Kidney epithelial cell (primary cell): ENCODE measurements around the gene COPZ2. TPM values are rescaled to one million over a fixed set of nuclear protein-coding genes. Genes with fewer than 3 reads are reported as not detected.

Source experiments
- DNase-seq: peaks from one replicate; pipeline ENCODE4 v3.0.0-alpha.2; 2010; ENCODE audit warnings: low read depth
- H3K27me3 ChIP-seq: 2 replicates; pipeline ENCODE4 v1.6.0; 2011; ENCODE audit warnings: low read length; ENCODE audit not compliant: control insufficient read depth, insufficient read depth
- H3K36me3 ChIP-seq: 2 replicates; pipeline ENCODE4 v1.5.1; 2011; ENCODE audit warnings: low read length; ENCODE audit not compliant: control insufficient read depth, insufficient read depth
- H3K4me3 ChIP-seq: 2 replicates; pipeline ENCODE4 v1.5.1; 2011; ENCODE audit warnings: low read depth, mild to moderate bottlenecking, control low read depth, low read length
- total RNA-seq: library from RNA; depleted of rRNA; stranded (reverse); fragments of >200 nt; gene quantifications from 2 replicates; pipeline ENCODE4 v1.2.3, GENCODE V29; 2015
- TF ChIP-seq, protein P1 (sequence below): IDR thresholded peaks from 2 replicates; pipeline ENCODE4 v1.5.1; 2011; ENCODE audit warnings: mild to moderate bottlenecking, moderate library complexity, low read length, control low read depth, inconsistent platforms; ENCODE audit not compliant: insufficient read depth, poor library complexity, severe bottlenecking

Gene COPZ2
- total RNA-seq, 1 donor from 2014 or later: 3.7 TPM

DNA sequence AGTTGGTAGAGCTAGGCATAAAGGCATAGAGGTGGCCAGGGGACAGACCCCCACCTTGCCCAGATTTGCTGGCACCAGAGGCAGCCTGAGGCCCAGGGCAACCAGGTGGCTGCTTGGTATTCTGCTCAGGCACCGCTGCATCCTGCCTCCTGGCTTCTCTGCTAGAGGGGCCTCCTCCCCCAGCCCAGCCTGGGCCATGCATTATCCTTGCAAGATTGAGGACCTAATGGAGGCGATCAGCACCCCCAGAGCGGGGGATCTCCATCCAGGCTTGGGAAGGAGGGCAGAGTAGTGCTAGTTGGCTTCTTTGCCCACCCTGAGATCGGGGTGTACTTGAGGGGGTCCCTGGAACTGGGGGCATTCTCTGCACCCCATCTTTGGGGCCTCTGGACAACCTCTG is 42.9 kb downstream of the COPZ2 start:
- TF ChIP-seq, protein P1, sequence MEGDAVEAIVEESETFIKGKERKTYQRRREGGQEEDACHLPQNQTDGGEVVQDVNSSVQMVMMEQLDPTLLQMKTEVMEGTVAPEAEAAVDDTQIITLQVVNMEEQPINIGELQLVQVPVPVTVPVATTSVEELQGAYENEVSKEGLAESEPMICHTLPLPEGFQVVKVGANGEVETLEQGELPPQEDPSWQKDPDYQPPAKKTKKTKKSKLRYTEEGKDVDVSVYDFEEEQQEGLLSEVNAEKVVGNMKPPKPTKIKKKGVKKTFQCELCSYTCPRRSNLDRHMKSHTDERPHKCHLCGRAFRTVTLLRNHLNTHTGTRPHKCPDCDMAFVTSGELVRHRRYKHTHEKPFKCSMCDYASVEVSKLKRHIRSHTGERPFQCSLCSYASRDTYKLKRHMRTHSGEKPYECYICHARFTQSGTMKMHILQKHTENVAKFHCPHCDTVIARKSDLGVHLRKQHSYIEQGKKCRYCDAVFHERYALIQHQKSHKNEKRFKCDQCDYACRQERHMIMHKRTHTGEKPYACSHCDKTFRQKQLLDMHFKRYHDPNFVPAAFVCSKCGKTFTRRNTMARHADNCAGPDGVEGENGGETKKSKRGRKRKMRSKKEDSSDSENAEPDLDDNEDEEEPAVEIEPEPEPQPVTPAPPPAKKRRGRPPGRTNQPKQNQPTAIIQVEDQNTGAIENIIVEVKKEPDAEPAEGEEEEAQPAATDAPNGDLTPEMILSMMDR: no peak

DNA sequence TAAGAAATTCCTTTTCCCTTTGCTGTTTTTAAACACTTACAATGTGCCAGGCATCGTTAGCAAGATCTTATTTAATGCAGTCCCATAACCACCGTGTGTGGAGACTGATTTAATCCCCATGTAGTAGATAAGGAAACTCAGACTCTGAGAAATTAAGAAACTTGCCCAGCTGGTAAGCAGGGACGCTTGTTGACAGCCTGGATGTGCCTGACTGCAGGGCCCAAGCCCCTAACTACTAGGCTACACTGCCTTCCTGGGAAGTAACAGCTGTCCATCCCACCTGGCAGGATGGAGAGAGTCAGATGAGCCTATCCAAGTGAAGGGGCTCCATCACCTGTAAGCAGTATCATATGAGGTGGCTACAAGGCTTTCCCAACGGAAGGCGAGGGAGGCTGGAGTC is 43.6 kb downstream of the COPZ2 start:
- TF ChIP-seq, protein P1: no peak
- no peak overlapping the region for H3K4me3 ChIP-seq
- no peak for DNase-seq
- H3K36me3 ChIP-seq: no peaks in the 10 kb centered on the region
- no peaks in the 10 kb centered on the region for H3K27me3 ChIP-seq

More for the DNA sequence above, 42.9 kb downstream of the COPZ2 start:
- Histone ChIP-seq H3K27me3 (no peaks in the 10 kb centered on the region), H3K4me3 (no peak overlapping the region), H3K36me3 (no peaks in the 10 kb centered on the region)
- no peak for DNase-seq

- Histone ChIP-seq H3K36me3 (no peaks in the 10 kb centered on the region), H3K27me3 (no peaks in the 10 kb centered on the region), H3K4me3 (no peak overlapping the region)
- TF ChIP-seq, protein P1: no peak
- DNase-seq: no peak
Observed at GRCh38 chr17:47993031-47993564, 44.5 kb downstream of the COPZ2 start.

DNA sequence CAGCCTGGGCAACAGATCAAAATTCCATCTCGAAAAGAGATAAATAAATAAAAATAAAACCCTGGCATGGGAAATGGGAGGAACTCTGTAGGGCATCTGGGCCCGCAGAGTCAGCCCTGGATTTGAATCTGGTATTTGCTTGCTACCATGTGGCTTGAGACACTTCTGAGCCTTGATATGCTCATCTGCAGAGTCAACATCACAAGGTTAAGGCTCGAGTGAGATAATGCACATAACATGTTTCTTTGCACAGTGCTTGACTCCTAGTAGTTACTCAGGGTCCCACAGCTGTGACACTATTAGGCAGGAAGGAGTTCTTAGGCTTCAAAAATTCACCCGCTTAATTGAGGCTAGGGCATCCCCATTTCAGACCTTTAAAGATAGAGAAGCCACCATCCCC is 45.4 kb downstream of the COPZ2 start:
- H3K4me3 ChIP-seq: no peak overlapping the region
- H3K36me3 ChIP-seq: no peaks in the 10 kb centered on the region
- no peak for DNase-seq
- no peaks in the 10 kb centered on the region for H3K27me3 ChIP-seq
- TF ChIP-seq, protein P1: no peak

GRCh38 chr17:47990962-47991731 is 46.5 kb downstream of the COPZ2 start:
- H3K36me3 ChIP-seq: no peaks in the 10 kb centered on the region
- H3K27me3 ChIP-seq: no peaks in the 10 kb centered on the region
- no peak for DNase-seq
- TF ChIP-seq, protein P1: no peak
- H3K4me3 ChIP-seq: no peak overlapping the region

- no peak overlapping the region for H3K4me3 ChIP-seq
- no peaks in the 10 kb centered on the region for H3K27me3 ChIP-seq
- no peak for DNase-seq
- H3K36me3 ChIP-seq: no peaks in the 10 kb centered on the region
- TF ChIP-seq, protein P1: no peak
Observed at GRCh38 chr17:47989700-47990099, 47.9 kb downstream of the COPZ2 start.
